Psoas muscle (tissue), 8 donors: ENCODE data around the gene HAPLN2. TPM values are rescaled to one million over a fixed set of nuclear protein-coding genes. Genes with fewer than 3 reads are reported as not detected.

Source experiments
- ATAC-seq, 4 donors: fragments of 200-7000 bp; cut with Tn5 transposase; one replicate each; pipeline ENCODE4 v1.9.1; 2020; ENCODE audit warnings: moderate library complexity in 3 of 4, mild to moderate bottlenecking in 2 of 4
- DNase-seq, 2 donors: peaks; one replicate each; pipeline ENCODE4 v3.0.0-alpha.2; 2020
- H3K27ac ChIP-seq: fragments of 200-600 bp; one replicate; pipeline ENCODE4 v1.8.0; 2022
- H3K27me3 ChIP-seq, 3 donors: fragments of 200-600 bp in 1 of 3; one replicate each; pipeline versions ENCODE4 v1.6.1 to v1.8.0; 2013 to 2022; ENCODE audit warnings: low read length in 2 of 3, mild to moderate bottlenecking in 2 of 3, moderate library complexity in 1 of 3; ENCODE audit not compliant: insufficient read depth in 3 of 3
- H3K36me3 ChIP-seq, 2 donors: fragments of 200-600 bp in 1 of 2; one replicate each; pipeline versions ENCODE4 v1.6.1 to v1.8.0; 2013 to 2022; ENCODE audit warnings: low read depth in 1 of 2, mild to moderate bottlenecking in 1 of 2, moderate library complexity in 1 of 2; ENCODE audit not compliant: insufficient read depth in 1 of 2
- H3K4me1 ChIP-seq: fragments of 200-600 bp; one replicate; pipeline ENCODE4 v1.8.0; 2022
- H3K4me3 ChIP-seq: fragments of 200-600 bp; one replicate; pipeline ENCODE4 v1.8.0; 2022; ENCODE audit warnings: mild to moderate bottlenecking
- H3K9me3 ChIP-seq: fragments of 200-600 bp; one replicate; pipeline ENCODE4 v1.8.0; 2022
- CTCF ChIP-seq: fragments of 200-600 bp; IDR thresholded peaks from one replicate; pipeline ENCODE4 v1.8.0; 2022; ENCODE audit warnings: antibody characterized with exemption
- WGBS, 3 donors: extraction: QIAGEN DNeasy Blood & Tissue Kit; methylation state at CpG; one replicate each; pipeline versions ENCODE4 v1.1.6 to v1.1.7; 2013; 5-methylcytosine and 5-hydroxymethylcytosine counted together
- intact Hi-C, 2 donors: fragments of 100-400 bp; cut with DNase I; formaldehyde crosslinking; loops; one replicate each; pipeline versions ENCODE4 v1.11.0 to v1.14.2; 2022
- polyA plus RNA-seq, 3 donors: library from polyadenylated mRNA; stranded (reverse); fragments of 200-250 nt; gene quantifications; one replicate each; pipeline ENCODE4 v1.2.3, GENCODE V29; 2013
- total RNA-seq, 4 donors: library from RNA; stranded (reverse); fragmentation: NEBNext Ultra II Directional in 2 of 4; extraction: Animal tissue kit (Norgen Biotek cat#: 25700) in 2 of 4; gene quantifications; one replicate each; pipeline versions ENCODE4 v1.2.1 to v1.2.4, GENCODE V29; 2021 to 2023
- donor health status: healthy with polysubstance abuse.
- donor health status: DM: no; HTN: no; CAD: no; lungs with moderate emphysema.
- donor health status: Bipolar disorder and iron deficiency.
- donor health status: healthy.
- donor health status: DM: yes; HTN: yes; CAD: no.
- donor health status: DM: no; HTN: no; CAD: no.
- donor health status: DM: no; HTN: no; CAD: no.
- donor health status: DM: yes; HTN: yes; CAD: no.

Gene HAPLN2
- total and polyA plus RNA-seq, 7 donors, result 0.28 to 2.2 (median 0.61) TPM

DNA sequence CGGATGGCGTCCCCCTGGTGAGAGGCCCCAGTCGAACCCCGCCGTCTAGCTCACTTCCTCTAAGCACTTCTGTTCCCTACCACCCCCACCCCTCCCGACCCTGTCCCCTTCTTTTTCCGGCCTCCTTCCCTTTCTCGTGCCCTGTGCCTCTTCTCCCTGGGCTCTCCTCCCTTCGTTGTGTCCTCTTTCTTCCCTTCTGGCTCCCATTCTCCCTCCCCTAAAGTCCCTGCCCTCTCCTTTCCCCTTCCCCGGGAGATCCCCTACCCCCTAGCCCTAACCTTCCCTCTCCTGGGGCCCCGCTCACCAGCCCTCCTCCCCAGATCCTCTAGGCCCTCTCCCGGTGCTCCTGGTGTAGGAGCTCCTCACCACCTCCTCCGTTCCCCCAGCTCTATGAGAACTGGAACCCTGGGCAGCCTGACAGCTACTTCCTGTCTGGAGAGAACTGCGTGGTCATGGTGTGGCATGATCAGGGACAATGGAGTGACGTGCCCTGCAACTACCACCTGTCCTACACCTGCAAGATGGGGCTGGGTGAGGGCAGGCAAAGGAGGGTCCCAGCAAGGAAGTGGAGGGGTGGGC, 38.6 kb downstream of the HAPLN2 start:
- peaks cover 0 to 23% (median 2%) of the 10 kb centered on the region in 3 donors for H3K27me3 ChIP-seq
- 16 to 21% (median 19%) methylated on average over 15 of the region's 15 CpGs for WGBS, 3 donors
- peak overlapping the region; percentile 56 for H3K4me3 ChIP-seq
- no peak overlapping the region for H3K27ac ChIP-seq
- intact Hi-C loops, result loop anchor here (1.0 to 2.0 kb wide), 3 partner anchors 31 to 69 kb away; no protein-coding TSS in a partner anchor
- no peak for DNase-seq
- peaks cover 46% of the 10 kb centered on the region for H3K4me1 ChIP-seq
- no peaks in the 10 kb centered on the region for H3K9me3 ChIP-seq
- H3K36me3 ChIP-seq, result no peaks in the 10 kb centered on the region
- no peak for TF ChIP-seq CTCF
- ATAC-seq, result no peak

GRCh38 chr1:156658496-156658895, 39.3 kb downstream of the HAPLN2 start:
- TF ChIP-seq CTCF, result no peak
- intact Hi-C loops, result loop anchor here in 1 of 2 donors (2.0 kb wide), 1 partner anchor 68 kb away; no protein-coding TSS in a partner anchor
- H3K27me3 ChIP-seq, result peaks cover 0 to 19% (median 2%) of the 10 kb centered on the region in 3 donors
- H3K36me3 ChIP-seq, result no peaks in the 10 kb centered on the region
- DNase-seq (no peak), ATAC-seq (no peak)
- H3K4me1 ChIP-seq, result peaks cover 51% of the 10 kb centered on the region
- 81 to 89% (median 83%) methylated on average over 14 of the region's 14 CpGs for WGBS, 3 donors
- H3K9me3 ChIP-seq, result no peaks in the 10 kb centered on the region
- no peak overlapping the region for H3K27ac ChIP-seq
- H3K4me3 ChIP-seq, result no peak overlapping the region

GRCh38 chr1:156658945-156659574, 39.8 kb downstream of the HAPLN2 start:
- 75 to 84% (median 77%) methylated on average over 8 to 10 of the region's 10 CpGs for WGBS, 3 donors
- Histone ChIP-seq H3K36me3 (no peaks in the 10 kb centered on the region), H3K4me1 (peaks cover 56% of the 10 kb centered on the region), H3K27ac (no peak overlapping the region), H3K9me3 (no peaks in the 10 kb centered on the region), H3K27me3 (peaks cover 0 to 14% (median 2%) of the 10 kb centered on the region in 3 donors), H3K4me3 (no peak overlapping the region)
- no peak for ATAC-seq
- TF ChIP-seq CTCF, result no peak
- intact Hi-C loops, result loop anchor here in 1 of 2 donors (2.0 kb wide), 1 partner anchor 68 kb away; no protein-coding TSS in a partner anchor
- no peak for DNase-seq

- no peak for ATAC-seq
- 21 to 24% (median 21%) methylated on average over 6 of the region's 6 CpGs for WGBS, 3 donors
These were observed 40.4 kb downstream of the HAPLN2 start for GRCh38 chr1:156659661-156659987.

More at GRCh38 chr1:156659661-156659987, 40.4 kb downstream of the HAPLN2 start:
- peak overlapping the region; percentile 99 for H3K27ac ChIP-seq
- H3K9me3 ChIP-seq, result no peaks in the 10 kb centered on the region
- H3K27me3 ChIP-seq, result peaks cover 0 to 14% (median 2%) of the 10 kb centered on the region in 3 donors
- DNase-seq, result no peak
- no peaks in the 10 kb centered on the region for H3K36me3 ChIP-seq
- intact Hi-C loops, result loop anchor here in 1 of 2 donors (2.0 kb wide), 1 partner anchor 67 kb away; no protein-coding TSS in a partner anchor
- no peak overlapping the region for H3K4me3 ChIP-seq
- no peak for TF ChIP-seq CTCF
- peaks cover 62% of the 10 kb centered on the region for H3K4me1 ChIP-seq
